HEK293 (cell line): ENCODE data around the gene EEF2.

Experiments
- REST ChIP-seq: fragments of 450-650 bp; formaldehyde crosslinking; IDR thresholded peaks from 2 replicates; pipeline ENCODE4 v1.5.1; 2016; ENCODE audit warnings: missing biosample characterization, missing genetic modification characterization
- SETDB1 ChIP-seq: IDR thresholded peaks from one replicate; pipeline ENCODE4 v1.6.1; 2017; ENCODE audit warnings: mild to moderate bottlenecking, low read length, moderate library complexity, mixed read lengths; ENCODE audit not compliant: insufficient read length
- TRIM28 ChIP-seq: IDR thresholded peaks from 2 replicates; pipeline ENCODE4 v1.6.1; 2011; ENCODE audit warnings: low read length, control low read depth, borderline replicate concordance
- ZNF169 ChIP-seq: fragments of 450-650 bp; formaldehyde crosslinking; IDR thresholded peaks from 2 replicates; pipeline ENCODE4 v1.5.1; 2016; ENCODE audit warnings: missing biosample characterization, missing genetic modification characterization
- ZNF184 ChIP-seq: fragments of 450-650 bp; IDR thresholded peaks from 2 replicates; pipeline ENCODE4 v1.5.1; 2018; ENCODE audit warnings: missing biosample characterization, mild to moderate bottlenecking, missing genetic modification characterization
- ZNF510 ChIP-seq: fragments of 450-650 bp; formaldehyde crosslinking; IDR thresholded peaks from 2 replicates; pipeline ENCODE4 v1.5.1; 2018; ENCODE audit warnings: mild to moderate bottlenecking, missing genetic modification characterization, missing biosample characterization; ENCODE audit not compliant: insufficient replicate concordance
- TF ChIP-seq, protein P1 (sequence below): fragments of 450-650 bp; formaldehyde crosslinking; IDR thresholded peaks from 2 replicates; pipeline ENCODE4 v1.5.1; 2016; ENCODE audit warnings: missing biosample characterization, missing genetic modification characterization
- TF ChIP-seq, protein P2 (sequence below): fragments of 450-650 bp; formaldehyde crosslinking; IDR thresholded peaks from 2 replicates; pipeline ENCODE4 v1.5.1; 2016; ENCODE audit warnings: missing biosample characterization, missing genetic modification characterization, low read depth
- TF ChIP-seq, protein P3 (sequence below): fragments of 450-650 bp; formaldehyde crosslinking; IDR thresholded peaks from 2 replicates; pipeline ENCODE4 v1.5.1; 2016; ENCODE audit warnings: missing biosample characterization, missing genetic modification characterization

DNA sequence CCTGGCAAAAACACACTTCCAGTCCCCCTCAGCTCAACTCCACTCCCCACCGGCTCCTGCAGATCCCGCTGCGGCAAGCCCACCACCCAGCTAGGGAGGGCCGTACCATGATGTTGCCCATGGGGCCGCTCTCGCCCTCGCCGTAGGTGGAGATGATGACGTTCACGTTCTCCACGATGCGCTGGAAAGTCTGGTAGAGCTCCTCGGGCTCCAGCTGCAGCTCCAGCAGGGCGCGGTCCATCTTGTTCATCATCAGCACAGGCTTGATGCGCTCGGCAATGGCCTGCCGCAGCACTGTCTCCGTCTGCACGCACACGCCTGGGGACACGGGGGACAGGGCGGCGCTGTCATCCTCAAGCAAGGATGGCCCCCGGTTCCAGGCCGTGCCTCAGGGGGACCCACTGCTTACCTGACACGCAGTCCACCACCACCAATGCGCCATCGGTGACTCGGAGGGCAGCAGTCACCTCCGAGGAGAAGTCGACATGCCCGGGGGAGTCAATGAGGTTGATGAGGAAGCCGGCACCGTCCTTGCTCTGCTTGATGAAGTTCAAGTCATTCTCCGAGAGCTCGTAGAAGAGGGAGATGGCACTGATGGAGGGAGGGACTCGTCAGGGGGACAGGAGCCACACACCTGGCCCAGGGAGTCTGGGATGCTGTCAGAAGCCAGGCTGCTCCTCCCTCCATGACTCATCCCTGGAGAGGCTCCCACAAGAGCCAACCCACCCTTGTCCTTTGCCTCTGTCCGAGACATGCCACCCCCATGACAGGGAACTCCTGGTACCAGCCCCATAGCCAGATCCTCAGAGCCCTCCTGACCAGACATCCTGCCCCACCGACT, 2.3 kb downstream of the EEF2 start:
- TF ChIP-seq REST (tag by site-specific recombination) = no peak
- TF ChIP-seq, protein P1, sequence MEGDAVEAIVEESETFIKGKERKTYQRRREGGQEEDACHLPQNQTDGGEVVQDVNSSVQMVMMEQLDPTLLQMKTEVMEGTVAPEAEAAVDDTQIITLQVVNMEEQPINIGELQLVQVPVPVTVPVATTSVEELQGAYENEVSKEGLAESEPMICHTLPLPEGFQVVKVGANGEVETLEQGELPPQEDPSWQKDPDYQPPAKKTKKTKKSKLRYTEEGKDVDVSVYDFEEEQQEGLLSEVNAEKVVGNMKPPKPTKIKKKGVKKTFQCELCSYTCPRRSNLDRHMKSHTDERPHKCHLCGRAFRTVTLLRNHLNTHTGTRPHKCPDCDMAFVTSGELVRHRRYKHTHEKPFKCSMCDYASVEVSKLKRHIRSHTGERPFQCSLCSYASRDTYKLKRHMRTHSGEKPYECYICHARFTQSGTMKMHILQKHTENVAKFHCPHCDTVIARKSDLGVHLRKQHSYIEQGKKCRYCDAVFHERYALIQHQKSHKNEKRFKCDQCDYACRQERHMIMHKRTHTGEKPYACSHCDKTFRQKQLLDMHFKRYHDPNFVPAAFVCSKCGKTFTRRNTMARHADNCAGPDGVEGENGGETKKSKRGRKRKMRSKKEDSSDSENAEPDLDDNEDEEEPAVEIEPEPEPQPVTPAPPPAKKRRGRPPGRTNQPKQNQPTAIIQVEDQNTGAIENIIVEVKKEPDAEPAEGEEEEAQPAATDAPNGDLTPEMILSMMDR (tag by site-specific recombination) = no peak
- no peak for TF ChIP-seq ZNF510
- TF ChIP-seq, protein P2, sequence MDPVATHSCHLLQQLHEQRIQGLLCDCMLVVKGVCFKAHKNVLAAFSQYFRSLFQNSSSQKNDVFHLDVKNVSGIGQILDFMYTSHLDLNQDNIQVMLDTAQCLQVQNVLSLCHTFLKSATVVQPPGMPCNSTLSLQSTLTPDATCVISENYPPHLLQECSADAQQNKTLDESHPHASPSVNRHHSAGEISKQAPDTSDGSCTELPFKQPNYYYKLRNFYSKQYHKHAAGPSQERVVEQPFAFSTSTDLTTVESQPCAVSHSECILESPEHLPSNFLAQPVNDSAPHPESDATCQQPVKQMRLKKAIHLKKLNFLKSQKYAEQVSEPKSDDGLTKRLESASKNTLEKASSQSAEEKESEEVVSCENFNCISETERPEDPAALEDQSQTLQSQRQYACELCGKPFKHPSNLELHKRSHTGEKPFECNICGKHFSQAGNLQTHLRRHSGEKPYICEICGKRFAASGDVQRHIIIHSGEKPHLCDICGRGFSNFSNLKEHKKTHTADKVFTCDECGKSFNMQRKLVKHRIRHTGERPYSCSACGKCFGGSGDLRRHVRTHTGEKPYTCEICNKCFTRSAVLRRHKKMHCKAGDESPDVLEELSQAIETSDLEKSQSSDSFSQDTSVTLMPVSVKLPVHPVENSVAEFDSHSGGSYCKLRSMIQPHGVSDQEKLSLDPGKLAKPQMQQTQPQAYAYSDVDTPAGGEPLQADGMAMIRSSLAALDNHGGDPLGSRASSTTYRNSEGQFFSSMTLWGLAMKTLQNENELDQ = no peak
- TF ChIP-seq ZNF169 (tag by site-specific recombination) = no peak
- TF ChIP-seq, protein P3, sequence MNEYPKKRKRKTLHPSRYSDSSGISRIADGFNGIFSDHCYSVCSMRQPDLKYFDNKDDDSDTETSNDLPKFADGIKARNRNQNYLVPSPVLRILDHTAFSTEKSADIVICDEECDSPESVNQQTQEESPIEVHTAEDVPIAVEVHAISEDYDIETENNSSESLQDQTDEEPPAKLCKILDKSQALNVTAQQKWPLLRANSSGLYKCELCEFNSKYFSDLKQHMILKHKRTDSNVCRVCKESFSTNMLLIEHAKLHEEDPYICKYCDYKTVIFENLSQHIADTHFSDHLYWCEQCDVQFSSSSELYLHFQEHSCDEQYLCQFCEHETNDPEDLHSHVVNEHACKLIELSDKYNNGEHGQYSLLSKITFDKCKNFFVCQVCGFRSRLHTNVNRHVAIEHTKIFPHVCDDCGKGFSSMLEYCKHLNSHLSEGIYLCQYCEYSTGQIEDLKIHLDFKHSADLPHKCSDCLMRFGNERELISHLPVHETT (tag by site-specific recombination) = no peak
- TF ChIP-seq ZNF184 (tag by site-specific recombination) = no peak
- TF ChIP-seq TRIM28 = no peak
- TF ChIP-seq SETDB1 = no peak
